GM12873 (cell line): Measurements from ENCODE around the gene ZNF155.
A peak's percentile ranks its signal among the peaks of the same experiment; 100 is the strongest.

ENCODE experiments used
- TF ChIP-seq, protein P1 (sequence below): IDR thresholded peaks from 2 replicates; pipeline ENCODE4 v1.5.1; 2012; ENCODE audit warnings: low read depth, mild to moderate bottlenecking, moderate library complexity, low read length, control low read depth; ENCODE audit not compliant: insufficient read depth; ENCODE audit errors: missing control alignments

ZNF155 gene

DNA sequence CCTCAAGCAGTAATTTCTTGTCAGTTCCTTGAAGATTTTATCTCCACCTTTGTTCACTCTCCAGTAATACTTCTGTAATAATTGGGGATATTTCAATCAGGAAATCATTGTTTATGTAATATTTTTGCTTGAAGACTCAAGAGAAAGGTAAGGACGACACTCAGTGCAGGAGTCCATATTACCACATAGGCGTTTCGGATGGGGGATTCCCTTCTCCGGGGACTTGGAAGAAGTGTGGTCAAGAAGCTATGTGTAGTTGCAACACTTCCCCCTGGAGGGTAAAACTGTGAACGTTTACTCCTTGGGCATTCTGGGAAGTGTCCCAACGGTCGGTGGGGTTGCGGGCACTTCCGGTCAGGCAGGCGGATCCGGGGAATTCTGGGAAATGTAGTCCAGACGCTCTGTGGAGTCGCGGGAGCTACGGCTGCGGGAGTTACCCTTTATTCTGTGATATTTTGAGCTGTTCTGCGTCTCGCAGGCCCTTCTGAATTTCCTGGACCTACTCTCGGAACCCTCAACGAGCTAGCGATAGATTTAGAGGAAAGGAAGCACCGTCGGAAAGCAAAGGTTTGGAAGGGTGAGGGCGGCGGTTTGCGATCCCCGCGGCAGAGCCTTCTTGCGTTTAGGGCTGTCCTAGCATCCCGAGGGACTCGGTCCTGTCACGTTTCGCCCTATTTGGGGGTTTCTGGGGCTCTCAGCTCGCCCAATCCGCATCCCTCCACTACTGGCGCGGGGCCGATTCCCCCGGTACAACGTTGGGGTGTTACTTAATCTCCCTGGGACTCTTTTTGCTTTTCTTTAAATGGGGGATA is 32.9 kb upstream of the ZNF155 start, which contains the start of gene ZNF221:
ZNF221 (plus strand) TSS at position 395 of the 812 bp plus-strand sequence. CDS start 11,499 bp downstream, outside the sequence.
- TF ChIP-seq, protein P1, sequence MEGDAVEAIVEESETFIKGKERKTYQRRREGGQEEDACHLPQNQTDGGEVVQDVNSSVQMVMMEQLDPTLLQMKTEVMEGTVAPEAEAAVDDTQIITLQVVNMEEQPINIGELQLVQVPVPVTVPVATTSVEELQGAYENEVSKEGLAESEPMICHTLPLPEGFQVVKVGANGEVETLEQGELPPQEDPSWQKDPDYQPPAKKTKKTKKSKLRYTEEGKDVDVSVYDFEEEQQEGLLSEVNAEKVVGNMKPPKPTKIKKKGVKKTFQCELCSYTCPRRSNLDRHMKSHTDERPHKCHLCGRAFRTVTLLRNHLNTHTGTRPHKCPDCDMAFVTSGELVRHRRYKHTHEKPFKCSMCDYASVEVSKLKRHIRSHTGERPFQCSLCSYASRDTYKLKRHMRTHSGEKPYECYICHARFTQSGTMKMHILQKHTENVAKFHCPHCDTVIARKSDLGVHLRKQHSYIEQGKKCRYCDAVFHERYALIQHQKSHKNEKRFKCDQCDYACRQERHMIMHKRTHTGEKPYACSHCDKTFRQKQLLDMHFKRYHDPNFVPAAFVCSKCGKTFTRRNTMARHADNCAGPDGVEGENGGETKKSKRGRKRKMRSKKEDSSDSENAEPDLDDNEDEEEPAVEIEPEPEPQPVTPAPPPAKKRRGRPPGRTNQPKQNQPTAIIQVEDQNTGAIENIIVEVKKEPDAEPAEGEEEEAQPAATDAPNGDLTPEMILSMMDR, result peak; percentile 54

GRCh38 chr19:43956827-43957226 is 27.2 kb upstream of the ZNF155 start:
- TF ChIP-seq, protein P1, result no peak

- TF ChIP-seq, protein P1, result no peak
These were observed 26.1 kb upstream of the ZNF155 start for GRCh38 chr19:43957891-43958290.

- TF ChIP-seq, protein P1, result no peak
These were observed 23.6 kb upstream of the ZNF155 start for GRCh38 chr19:43960411-43960810.

DNA sequence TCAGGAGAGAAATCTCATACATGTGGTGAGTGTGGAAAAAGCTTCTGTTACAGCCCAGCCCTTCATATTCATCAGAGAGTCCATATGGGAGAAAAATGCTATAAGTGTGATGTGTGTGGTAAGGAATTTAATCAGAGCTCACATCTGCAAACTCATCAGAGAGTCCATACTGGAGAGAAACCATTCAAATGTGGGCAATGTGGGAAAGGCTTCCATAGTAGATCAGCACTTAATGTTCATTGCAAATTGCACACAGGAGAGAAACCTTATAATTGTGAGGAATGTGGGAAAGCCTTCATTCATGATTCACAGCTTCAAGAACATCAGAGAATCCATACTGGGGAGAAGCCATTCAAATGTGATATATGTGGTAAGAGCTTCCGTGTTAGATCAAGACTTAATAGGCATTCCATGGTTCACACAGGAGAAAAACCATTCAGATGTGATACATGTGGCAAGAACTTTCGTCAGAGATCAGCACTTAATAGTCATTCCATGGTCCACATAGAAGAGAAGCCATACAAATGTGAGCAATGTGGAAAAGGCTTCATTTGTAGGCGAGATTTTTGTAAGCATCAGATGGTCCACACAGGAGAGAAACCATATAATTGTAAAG is 17.8 kb upstream of the ZNF155 start:
- TF ChIP-seq, protein P1, result no peak

DNA sequence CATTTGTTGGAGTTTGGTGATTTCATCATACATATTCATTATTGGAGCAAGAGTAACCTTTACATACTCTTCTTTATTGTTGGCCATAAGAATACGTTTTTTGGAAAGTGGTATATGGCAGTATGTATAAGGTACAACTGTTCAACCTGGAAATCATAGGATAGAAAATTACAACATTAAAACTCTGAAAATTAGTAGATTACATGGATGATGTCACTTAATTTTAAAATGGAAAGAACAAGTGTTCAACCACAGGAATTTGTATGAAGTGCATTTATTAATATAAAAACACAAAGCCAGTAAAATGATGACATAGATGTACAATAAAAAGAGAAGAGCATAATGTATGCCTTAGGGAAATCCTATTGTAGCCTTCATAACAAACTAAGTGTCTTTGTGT is 7.3 kb upstream of the ZNF155 start:
- TF ChIP-seq, protein P1, result no peak

- TF ChIP-seq, protein P1, result no peak
These were observed 460 bp upstream of the ZNF155 start for GRCh38 chr19:43983544-43983911.
